Right hindlimb (tissue), 1 donor: Measurements from ENCODE around the gene EPB41.
"Not testable (repeated sequence)": the region's sequence is repeated elsewhere in the genome, so short reads cannot be mapped to it uniquely, and the experiment has no call there.

Experiments
- DNase-seq: peaks from one replicate; pipeline ENCODE4 v3.0.0-alpha.2; 2018

EPB41 gene

GRCh38 chr1:28914228-28915030 lies at the start of gene EPB41:
EPB41 (plus strand) TSS chr1:28914569; CDS start chr1:28987438, 72,869 bp downstream.
- DNase-seq = peak; percentile 96

GRCh38 chr1:28864695-28865094 lies 49.7 kb upstream of the EPB41 start:
- DNase-seq = no peak

GRCh38 chr1:28865997-28866650 lies 48.2 kb upstream of the EPB41 start:
- DNase-seq = no peak

GRCh38 chr1:28867850-28868249 lies 46.5 kb upstream of the EPB41 start:
- no peak for DNase-seq

- DNase-seq = no peak
Measured at GRCh38 chr1:28869952-28870351, 44.4 kb upstream of the EPB41 start.

- DNase-seq = no peak
Measured at GRCh38 chr1:28871631-28872401, 42.6 kb upstream of the EPB41 start.

GRCh38 chr1:28875134-28875533 lies 39.2 kb upstream of the EPB41 start:
- DNase-seq = not testable (repeated sequence)

GRCh38 chr1:28877132-28877781 lies 37.1 kb upstream of the EPB41 start:
- DNase-seq = peak; percentile 83

- DNase-seq = no peak
Measured at GRCh38 chr1:28878796-28879195, 35.6 kb upstream of the EPB41 start.

GRCh38 chr1:28882009-28882628 lies 32.2 kb upstream of the EPB41 start:
- peak; percentile 90 for DNase-seq

GRCh38 chr1:28883242-28883616 lies 31.1 kb upstream of the EPB41 start:
- no peak for DNase-seq

- no peak for DNase-seq
Measured at GRCh38 chr1:28885472-28885877, 28.9 kb upstream of the EPB41 start.

GRCh38 chr1:28885977-28886730 lies 28.2 kb upstream of the EPB41 start:
- no peak for DNase-seq

- peak; percentile 72 for DNase-seq
Measured at GRCh38 chr1:28886731-28887418, 27.5 kb upstream of the EPB41 start.

- DNase-seq = peak; percentile 43
Measured at GRCh38 chr1:28887419-28887834, 26.9 kb upstream of the EPB41 start.

GRCh38 chr1:28887835-28888682 lies 26.3 kb upstream of the EPB41 start:
- DNase-seq = peak; percentile 48

- no peak for DNase-seq
Measured at GRCh38 chr1:28888915-28889314, 25.5 kb upstream of the EPB41 start.

- DNase-seq = no peak
Measured at GRCh38 chr1:28889357-28889756, 25.0 kb upstream of the EPB41 start.

- no peak for DNase-seq
Measured at GRCh38 chr1:28890435-28890834, 23.9 kb upstream of the EPB41 start.

GRCh38 chr1:28890836-28891235 lies 23.5 kb upstream of the EPB41 start:
- DNase-seq = no peak
